GM21526 (cell line): ENCODE results near the gene LHX5.

Experiments
- ATAC-seq: cut with Tn5 transposase; IDR thresholded peaks from one replicate; pipeline ENCODE4 v1.9.1; 2021; ENCODE audit warnings: moderate library complexity; ENCODE audit not compliant: unreplicated experiment, low FRiP score

LHX5 gene

GRCh38 chr12:113420996-113421595, 50.6 kb downstream of the LHX5 start:
- ATAC-seq = no peak

- no peak for ATAC-seq
Observed at GRCh38 chr12:113418213-113418879, 53.3 kb downstream of the LHX5 start.

GRCh38 chr12:113416091-113416754, 55.4 kb downstream of the LHX5 start:
- no peak for ATAC-seq

GRCh38 chr12:113414519-113415038, 57.1 kb downstream of the LHX5 start:
- no peak for ATAC-seq

GRCh38 chr12:113413488-113413939, 58.2 kb downstream of the LHX5 start:
- no peak for ATAC-seq
